ENCODE data around the gene USP12.
"Not testable (repeated sequence)": the region's sequence is repeated elsewhere in the genome, so short reads cannot be mapped to it uniquely, and the experiment has no call there.

Gene USP12

DNA sequence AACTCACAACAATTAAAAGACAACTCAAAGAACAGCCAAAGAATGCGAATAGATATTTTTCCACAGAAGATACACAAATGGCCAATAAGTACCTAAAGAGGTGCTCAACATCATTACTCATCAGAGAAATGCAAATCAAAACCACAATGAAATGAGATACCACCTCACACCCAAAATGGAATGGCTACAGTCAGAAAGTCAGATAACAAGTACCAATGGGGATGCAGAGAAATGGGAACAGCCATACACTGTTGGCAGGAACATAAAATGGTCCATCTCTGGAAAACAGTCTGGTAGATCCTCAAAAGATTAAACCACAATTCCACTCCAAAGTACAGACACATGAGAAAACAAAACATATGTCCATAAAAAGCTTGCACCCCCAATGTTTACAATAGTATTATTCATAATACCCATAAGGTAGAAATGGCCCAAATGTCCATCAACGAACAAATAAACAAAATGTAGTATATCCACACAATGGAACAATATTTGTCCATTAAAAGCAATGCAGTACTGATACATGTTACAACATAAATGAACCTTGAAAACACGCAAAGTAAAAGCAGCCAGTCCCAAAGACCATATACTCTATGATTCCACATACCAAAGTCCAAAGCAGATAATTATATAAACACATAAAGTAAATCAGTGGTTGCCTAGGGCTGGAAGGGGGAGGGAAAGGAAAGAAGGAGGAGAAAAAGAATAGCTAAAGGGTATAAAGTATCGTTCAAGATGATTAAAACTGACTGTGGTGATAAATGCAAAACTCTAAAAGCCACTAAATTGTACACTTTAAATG is 19.6 kb downstream of the USP12 start:
- no peak for DNase-seq

DNA sequence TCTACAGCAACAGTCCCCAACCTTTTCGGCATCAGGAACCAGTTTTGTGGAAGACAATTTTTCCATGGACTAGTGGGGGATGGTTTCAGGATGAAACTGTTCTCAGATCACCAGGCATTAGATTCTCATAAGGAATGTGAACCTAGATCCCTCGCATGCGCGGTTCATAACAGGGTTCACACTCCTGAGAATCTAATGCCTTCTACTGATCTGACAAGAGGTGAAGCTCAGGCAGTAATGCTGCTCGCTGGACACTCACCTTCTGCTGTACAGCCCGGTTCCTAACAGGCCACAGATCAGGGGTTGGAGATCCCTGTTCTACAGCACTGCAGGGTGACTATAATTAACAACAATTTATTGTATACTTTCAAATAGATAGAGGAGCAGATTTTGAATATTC is 21.9 kb downstream of the USP12 start:
- no peak for DNase-seq

DNA sequence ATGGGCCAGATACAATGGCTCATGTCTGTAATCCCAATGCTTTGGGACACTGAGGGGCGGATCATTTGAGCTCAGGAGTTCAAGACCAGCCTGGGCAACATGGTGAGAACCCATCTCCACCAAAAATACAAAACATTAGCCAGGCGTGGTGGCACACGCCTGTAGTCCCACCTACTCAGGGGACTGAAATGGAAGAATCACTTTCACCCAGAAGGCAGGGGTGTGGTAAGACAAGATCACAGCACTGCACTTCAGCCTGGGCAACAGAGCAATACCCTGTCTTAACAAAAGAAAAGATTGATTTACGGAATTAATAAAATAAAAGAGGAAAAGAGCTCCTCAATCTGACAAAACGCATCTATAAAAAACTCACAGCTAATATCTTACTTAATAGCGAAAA is 22.7 kb downstream of the USP12 start:
- no peak for DNase-seq

- DNase-seq = no peak
Observed at GRCh38 chr13:27147530-27148170, 24.0 kb downstream of the USP12 start.

DNA sequence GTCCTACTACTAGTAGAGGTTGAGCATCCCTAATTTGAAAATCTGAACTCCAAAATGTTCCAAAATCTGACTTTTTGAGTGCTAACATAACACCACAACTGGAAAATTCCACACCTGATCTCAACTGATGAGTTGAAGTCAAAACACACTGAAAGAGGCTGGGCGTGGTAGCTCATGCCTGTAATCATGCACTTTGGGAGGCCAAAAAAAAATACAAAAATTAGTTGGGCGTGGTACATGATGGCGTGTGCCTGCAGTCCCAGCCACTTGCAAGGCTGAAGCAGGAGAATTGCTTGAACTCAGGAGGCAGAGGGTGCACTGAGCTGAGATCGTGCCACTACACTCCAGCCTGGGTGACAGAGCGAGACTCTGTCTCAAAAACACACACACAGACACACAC is 29.9 kb downstream of the USP12 start:
- DNase-seq = no peak

- not testable (repeated sequence) for DNase-seq
Observed at GRCh38 chr13:27141159-27141558, 30.5 kb downstream of the USP12 start.

GRCh38 chr13:27140060-27140459 is 31.6 kb downstream of the USP12 start:
- no peak for DNase-seq

DNA sequence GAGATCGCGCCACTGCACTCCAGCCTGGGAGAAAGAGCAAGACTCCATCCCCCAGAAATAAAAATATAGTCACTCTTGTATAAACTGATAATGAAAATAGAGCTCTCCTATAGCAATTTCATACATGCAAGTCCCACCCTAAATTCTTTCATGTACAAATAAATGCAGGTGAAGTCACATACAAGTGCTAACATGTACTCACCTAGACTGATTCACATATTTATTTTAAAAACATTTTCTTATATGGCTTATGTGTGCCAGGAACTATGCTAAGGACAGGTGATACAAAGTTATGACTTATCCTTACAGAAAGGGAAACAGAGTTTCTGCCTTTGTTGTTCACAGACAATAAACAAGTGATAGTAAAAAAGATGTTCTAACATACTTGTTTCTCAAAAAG is 32.0 kb downstream of the USP12 start:
- DNase-seq = no peak

DNA sequence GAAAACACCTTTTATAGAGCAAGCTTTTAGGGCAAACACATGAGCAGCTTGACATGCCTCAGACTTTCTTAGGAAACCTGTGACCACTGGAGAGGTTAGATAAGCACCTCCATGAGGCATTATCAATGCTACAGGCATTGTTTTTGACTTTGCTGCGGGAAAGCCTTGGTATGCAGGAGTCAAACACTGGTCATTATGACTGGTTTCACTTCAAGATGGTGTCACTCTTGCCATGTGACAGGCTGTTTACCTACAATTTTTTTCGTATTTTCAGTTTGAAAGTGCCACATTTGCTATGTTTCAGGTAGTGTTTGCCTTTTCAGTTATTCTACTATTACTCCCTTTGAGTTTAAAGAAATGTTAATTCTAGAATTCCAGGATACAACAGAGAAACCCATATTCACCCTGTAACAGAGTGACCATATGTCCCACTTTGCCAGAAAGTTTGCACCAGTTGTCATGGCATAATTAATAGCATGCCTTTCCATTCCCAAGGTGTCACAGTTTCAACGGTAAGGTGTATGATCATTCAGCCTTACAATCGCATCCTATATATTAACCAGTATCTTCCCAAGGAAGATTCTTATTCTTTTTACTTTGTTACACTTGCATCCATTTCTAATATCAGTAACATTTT is 33.0 kb downstream of the USP12 start:
- no peak for DNase-seq

GRCh38 chr13:27137759-27138158 is 33.9 kb downstream of the USP12 start:
- DNase-seq = no peak

DNA sequence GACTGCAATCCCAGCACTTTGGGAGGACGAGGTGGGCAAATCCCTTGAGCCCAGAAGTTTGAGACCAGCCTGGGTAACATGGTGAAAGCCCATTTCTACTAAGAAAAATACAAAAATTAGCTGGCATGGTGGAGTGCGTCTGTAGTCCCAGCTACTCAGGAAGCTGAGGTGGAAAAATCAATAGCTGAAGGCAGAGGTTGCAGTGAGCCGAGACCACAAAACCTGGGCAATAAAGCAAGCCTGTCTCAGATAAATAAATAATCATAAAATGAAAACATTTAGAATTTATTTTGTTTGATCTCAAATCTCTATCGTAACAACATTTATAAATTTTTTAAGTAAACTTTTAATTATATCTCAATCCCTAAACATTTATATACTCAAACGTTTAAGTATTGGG is 36.6 kb downstream of the USP12 start:
- DNase-seq = no peak

GRCh38 chr13:27133889-27134288 is 37.7 kb downstream of the USP12 start:
- no peak for DNase-seq

DNA sequence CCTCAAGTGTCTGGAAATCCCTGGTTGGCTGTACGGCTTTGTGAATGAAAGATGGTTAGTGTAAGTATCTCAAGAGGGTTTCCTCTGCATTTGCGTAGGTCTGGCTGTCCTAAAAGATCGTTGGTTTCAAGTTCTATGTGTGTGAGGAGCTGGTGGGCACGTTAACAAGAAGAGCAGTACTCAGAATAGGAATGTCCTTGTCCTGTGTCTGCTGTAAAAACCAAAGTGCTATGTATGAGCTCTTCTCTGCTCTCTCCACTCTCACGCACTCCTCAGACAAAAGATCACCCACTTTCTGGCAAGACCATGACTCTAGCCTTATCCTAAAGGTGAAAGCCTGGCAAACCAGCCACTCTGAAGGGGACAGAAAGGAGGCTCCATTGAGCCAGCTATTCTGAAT is 39.1 kb downstream of the USP12 start:
- no peak for DNase-seq

DNA sequence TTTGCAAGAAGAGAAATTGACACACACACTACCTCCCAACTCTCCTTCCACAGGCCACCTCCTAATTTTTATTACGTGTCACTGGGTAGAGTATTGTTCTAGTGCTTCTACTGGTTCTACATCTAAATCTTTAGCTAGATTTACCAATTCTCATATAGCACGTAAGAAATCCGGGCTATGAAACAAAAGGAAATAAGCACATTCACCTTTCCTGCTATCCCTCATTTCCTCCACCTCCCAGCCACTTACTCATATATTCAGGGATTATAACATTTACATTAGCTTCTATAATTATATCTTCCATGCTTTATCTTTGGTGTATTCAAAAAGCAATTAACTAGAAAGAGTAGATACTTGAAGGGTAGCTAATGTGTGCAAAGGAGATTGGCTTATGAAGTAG is 39.7 kb downstream of the USP12 start:
- DNase-seq = no peak

GRCh38 chr13:27130979-27131623 is 40.5 kb downstream of the USP12 start:
- no peak for DNase-seq

DNA sequence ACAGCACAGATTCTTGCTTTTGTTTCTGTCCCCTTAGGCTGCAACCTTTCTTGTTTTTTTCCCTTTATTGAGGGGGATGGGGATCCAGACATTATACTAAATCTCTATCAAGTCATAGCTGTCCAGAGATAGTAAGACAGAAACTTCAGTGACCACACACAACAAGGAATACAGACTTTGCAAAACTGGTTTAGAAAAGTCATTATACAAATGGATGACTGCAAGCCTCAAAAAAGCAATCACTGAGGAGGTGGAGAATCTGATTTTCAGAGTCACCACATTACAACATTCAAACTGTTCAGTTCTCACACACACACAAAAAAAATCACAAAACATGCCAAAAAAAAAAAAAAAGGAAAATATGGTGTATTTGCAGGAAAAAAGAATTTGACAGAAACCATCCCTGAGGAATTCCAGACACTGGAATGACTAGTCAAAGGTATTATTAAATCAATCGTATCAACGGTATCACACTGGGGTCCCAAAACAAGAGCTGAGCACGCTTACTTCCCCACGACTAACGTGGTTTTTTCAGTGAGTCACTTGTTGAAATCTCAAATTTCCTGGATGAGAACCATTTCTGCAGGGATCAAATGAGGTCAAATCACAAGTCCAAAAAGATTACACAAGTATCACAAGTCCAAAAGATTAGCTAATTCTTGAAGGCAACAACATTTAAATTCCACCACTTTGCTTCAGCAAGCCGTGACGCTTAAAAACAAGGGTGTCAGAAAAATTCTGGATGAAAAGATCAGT is 41.2 kb downstream of the USP12 start:
- DNase-seq = no peak

GRCh38 chr13:27128825-27129627 is 42.6 kb downstream of the USP12 start:
- DNase-seq = no peak

GRCh38 chr13:27126859-27127258 is 44.8 kb downstream of the USP12 start:
- no peak for DNase-seq

GRCh38 chr13:27125357-27126282 is 46.0 kb downstream of the USP12 start:
- DNase-seq = no peak

DNA sequence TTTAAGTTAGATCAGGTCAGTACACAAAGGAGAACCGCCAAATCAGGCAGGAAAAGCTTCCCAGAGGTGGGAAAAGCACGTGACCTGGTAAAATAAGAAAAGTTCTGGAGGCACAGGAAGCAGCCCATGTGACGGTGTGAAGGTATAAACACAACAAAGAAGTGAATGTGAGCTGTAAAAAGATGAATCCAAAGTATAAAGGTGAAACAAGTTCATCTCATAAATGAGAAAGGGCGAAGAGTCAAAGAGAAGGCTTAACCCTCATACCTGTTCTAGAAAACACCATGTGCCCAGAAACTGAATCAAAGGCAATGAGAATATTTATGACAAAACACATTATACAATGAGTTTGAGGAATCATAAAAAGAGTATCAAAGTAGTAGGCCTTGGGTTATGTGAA is 47.0 kb downstream of the USP12 start:
- no peak for DNase-seq
